NCI-H2196 treated with DMSO at 0.1 percent for 48 hours (cell line): ENCODE measurements around the gene DRAXIN.

Source experiments
- DNase-seq: peaks from one replicate; lab custom pipeline; 2025; ENCODE audit not compliant: unreplicated experiment; lab: John Stamatoyannopoulos, UW

DRAXIN gene

GRCh38 chr1:11654939-11655808 is 36.3 kb upstream of the DRAXIN start:
- DNase-seq, result no peak

GRCh38 chr1:11657654-11658053 is 33.9 kb upstream of the DRAXIN start:
- no peak for DNase-seq

GRCh38 chr1:11658542-11658941 is 33.0 kb upstream of the DRAXIN start:
- DNase-seq, result no peak

- no peak for DNase-seq
These were observed 31.8 kb upstream of the DRAXIN start for GRCh38 chr1:11659748-11660147.

- no peak for DNase-seq
These were observed 30.4 kb upstream of the DRAXIN start for GRCh38 chr1:11661103-11661502.

DNA sequence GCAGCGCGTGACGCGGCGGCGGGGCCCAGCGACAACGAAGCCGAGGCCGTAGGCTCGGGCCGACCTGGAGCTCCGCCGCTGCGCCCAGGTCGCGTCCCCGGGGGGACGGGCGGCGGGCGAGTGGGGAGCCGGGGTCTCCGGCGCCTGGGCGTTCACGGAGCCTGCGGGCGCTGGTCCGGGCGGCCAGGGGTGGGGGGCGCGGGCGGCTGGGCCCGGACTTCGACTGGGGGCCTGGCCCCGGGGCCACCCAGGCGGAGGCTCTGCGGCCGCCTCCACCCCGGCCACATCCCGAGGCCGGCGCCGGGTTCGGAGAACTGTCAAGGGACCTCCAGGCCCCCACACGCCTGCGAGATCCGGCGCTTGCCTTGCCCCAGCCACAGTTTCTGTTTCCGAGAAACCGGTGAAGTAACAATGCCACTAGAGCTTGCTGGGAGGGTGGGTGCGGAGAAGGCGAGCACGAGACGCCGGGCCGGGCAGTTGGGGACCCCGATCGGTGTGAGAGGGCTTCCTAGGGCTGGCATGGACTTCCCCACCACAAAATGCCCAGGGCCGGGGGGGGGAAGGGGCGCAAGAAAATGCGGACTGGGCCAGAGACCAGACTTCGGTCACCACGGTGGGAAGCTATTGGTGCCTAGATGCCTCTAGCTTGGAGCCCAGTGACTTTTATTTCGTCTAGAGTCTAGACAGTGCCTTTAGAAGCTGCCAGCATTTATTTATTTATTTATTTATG is 27.0 kb upstream of the DRAXIN start:
- DNase-seq, result peak; percentile 10

DNA sequence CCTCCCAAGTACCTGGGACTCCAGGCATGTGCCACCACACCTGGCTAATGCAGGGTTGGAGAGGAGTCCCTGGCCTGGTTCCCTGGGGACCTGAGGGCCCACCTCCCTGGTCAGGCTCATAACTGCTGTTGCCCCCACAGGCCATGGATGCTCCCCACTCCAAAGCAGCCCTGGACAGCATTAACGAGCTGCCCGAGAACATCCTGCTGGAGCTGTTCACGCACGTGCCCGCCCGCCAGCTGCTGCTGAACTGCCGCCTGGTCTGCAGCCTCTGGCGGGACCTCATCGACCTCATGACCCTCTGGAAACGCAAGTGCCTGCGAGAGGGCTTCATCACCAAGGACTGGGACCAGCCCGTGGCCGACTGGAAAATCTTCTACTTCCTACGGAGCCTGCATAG is 23.0 kb upstream of the DRAXIN start:
- no peak for DNase-seq

- no peak for DNase-seq
These were observed 20.8 kb upstream of the DRAXIN start for GRCh38 chr1:11670747-11671146.

DNA sequence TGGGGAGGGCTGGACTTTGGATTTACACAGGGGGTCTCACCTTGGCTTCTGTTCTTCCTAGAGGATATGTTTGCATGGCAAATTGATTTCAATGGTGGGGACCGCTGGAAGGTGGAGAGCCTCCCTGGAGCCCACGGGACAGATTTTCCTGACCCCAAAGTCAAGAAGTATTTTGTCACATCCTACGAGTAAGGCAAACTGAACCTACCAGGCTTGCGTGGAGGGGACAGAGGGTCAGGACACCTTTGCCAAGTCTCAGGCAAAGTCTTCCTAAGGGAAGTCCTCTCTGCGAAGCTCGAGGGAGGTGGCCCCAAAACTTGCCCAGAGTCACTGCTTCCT is 20.3 kb upstream of the DRAXIN start:
- DNase-seq, result no peak

DNA sequence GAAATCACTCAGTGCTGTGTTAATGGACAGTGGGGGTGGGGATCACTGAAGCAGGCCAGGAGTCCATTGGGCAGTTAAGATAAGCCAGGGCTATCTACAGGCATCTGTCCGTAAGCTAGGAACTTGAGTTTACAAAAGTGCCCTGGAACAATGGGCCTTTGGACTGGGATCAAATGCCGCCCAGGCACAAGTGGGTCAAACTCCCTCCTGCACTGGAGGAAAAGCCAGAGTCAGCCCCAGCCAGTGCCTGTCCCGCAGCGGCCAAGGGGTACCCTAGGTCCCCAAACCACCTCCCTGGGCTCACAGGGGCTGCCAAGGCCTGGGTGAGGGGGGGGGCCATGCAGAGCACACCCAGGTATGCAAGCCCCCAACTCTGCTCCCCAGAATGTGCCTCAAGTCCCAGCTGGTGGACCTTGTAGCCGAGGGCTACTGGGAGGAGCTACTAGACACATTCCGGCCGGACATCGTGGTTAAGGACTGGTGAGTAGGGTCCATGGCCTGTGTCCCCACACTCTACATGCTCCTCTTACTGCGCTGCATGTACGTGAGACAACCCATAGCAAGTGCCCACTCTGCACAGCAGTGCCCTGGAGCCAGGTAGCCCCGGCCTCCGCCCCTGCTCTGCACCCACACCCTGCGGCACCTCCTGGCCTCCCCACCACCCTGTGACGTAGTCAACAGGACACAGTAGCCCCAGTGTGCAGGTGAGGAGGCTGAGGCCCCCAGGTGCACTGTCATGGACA is 19.8 kb upstream of the DRAXIN start:
- no peak for DNase-seq

- no peak for DNase-seq
These were observed 18.3 kb upstream of the DRAXIN start for GRCh38 chr1:11673089-11673769.

GRCh38 chr1:11674488-11674887 is 17.0 kb upstream of the DRAXIN start:
- no peak for DNase-seq

DNA sequence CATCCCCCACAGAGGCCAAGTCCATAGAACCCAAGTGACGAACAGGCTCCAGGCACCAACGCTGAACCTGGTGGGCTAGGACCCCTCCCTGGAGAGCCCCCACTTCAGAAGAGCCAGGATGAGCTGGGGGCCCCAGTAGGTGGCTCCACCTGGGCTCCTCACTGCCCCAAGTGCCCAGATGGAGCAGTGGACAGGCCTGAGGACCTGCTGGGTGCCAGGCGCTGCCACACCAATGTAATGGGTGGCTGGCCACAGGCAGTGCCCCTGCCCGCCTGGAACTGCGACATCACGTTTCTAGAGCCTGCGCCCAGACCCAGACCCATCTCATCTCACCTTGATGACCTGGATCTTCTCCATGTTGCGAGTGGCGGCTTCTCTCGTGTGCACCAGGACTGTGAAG is 16.2 kb upstream of the DRAXIN start:
- no peak for DNase-seq

DNA sequence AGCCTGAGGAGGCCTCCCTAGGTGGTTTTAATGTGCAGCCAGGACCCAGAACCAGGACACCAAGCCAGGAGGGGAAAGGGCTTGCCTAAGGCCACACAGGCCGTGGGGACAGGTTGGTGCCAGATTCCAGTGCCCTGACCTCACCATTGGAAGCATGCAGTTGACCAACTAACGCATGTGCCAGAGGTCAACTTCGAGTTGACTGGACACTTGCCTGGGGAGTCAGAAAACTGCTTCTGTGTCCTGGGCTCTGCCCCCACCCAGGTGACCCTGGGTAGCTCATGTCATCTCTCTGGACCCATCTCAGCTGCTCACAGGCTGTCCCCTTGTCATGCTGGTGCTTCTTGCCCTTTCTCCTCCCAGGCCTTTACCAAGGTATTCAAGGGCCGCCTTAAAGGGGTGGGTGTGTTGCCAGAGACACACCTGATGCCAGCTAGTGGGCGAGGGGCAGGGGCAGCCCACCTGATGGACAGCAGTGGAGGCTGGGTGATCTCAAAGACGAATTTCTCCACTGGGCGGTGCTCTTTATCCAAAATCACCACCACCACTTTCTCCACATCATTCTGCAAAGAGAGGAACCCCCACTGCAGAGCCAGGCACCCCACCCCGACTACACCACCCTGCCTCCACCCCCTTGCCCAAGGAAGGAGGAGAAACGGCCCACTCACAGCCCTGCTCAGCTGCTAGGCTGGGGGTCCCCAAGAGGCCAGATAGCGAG is 15.0 kb upstream of the DRAXIN start:
- no peak for DNase-seq

GRCh38 chr1:11678442-11678841 is 13.1 kb upstream of the DRAXIN start:
- no peak for DNase-seq

- no peak for DNase-seq
These were observed 11.0 kb upstream of the DRAXIN start for GRCh38 chr1:11680270-11681070.

DNA sequence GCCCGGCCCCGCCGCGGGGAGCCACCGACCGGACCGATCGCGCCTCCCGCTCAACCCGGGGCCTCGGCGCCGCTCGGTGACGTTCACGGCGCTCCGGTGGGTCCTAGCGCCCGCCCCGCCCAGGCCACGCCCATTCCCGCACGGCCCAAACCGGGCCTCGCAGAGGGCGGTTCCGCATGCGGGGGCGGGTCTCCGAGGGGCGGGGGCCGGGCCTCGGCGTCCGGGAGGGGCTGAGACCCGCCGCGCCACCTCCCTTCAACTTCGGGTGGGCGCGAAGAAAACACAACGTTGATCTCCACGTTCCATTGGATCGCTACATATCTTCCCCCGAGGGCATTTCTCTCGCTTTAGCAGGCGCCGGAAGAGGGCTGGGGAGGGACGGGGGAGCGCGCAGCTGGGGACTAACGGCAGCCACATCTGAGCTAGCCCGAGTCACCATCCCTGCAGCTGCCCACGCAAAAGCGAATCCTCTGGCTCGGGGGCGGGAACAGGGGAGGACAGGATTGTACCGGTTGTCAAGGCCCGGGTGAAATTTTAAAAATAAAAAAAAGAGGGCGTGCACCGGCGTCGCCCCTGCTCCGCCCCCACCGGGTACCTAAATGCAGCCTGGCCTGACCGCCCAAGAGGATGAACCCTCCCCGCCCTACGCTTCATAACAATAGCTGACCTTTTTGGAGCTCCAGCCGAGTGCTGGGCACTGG is 10.3 kb upstream of the DRAXIN start, which contains the start of gene MAD2L2:
MAD2L2 (minus strand) TSS at position 78 of the 701 bp plus-strand sequence. CDS start 547 bp downstream, outside the sequence.
- peak; percentile 88 for DNase-seq

DNA sequence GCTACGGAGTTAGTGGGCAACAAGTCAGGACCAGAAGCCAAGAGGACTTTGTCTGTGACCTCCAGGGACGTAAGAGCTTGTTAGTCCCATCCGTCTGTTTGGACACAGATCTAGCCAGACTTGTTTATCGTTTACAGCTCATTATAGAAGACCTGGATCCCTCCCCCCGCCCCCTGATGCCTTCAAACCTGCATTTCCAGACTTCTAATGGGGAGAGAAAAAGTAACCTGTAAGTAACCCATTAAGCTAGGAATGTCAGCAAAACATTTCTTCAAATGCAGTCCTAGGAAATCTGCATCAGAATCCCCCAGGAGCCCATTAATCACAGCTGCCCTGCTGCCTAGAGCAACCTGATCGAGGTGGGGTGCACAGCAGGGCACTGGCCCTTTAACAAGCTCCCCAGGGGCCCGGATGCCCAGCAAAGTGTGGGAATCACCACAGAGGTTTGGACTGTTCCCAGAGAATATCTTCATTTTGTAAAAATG is 9.2 kb upstream of the DRAXIN start:
- no peak for DNase-seq

GRCh38 chr1:11682799-11683198 is 8.7 kb upstream of the DRAXIN start:
- DNase-seq, result no peak
